ENCODE measurements around the gene MYH11.

MYH11 gene

DNA sequence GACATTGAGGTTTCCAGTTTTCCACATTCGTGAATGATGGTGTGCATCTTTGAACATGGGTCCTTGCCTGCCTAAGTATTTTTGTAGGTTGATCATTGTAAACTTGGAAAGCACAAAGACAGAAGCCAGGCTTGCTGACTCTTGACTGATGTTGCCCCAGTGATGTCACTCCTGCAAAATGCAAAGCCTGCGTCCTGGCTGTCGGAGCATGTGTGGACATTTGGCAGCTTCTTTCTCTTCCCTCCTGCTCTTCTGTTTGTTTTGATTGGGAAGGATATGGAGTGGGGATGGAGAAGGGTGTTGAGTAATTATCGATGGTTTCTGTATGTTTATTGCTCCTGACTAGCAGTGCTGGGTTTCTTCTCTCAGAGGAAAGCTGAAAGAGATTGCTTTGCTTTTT lies 203.6 kb downstream of the MYH11 start:
- TF ChIP-seq, protein P1, sequence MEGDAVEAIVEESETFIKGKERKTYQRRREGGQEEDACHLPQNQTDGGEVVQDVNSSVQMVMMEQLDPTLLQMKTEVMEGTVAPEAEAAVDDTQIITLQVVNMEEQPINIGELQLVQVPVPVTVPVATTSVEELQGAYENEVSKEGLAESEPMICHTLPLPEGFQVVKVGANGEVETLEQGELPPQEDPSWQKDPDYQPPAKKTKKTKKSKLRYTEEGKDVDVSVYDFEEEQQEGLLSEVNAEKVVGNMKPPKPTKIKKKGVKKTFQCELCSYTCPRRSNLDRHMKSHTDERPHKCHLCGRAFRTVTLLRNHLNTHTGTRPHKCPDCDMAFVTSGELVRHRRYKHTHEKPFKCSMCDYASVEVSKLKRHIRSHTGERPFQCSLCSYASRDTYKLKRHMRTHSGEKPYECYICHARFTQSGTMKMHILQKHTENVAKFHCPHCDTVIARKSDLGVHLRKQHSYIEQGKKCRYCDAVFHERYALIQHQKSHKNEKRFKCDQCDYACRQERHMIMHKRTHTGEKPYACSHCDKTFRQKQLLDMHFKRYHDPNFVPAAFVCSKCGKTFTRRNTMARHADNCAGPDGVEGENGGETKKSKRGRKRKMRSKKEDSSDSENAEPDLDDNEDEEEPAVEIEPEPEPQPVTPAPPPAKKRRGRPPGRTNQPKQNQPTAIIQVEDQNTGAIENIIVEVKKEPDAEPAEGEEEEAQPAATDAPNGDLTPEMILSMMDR (IDR thresholded peaks at IDR 0.05): no peak
- TF ChIP-seq ZFX (IDR thresholded peaks at IDR 0.05; ENCODE audit: borderline replicate concordance): no peak
- H3K27ac ChIP-seq: no peak overlapping the region
